Lower lobe of right lung (tissue), 2 donors: Measurements from ENCODE around the gene EGF. TPM values are rescaled to one million over a fixed set of nuclear protein-coding genes. Genes with fewer than 3 reads are reported as not detected.
A peak's percentile ranks its signal among the peaks of the same experiment; 100 is the strongest.

Experiments
- ATAC-seq, 2 donors: fragments of 200-7000 bp; cut with Tn5 transposase; one replicate each; pipeline ENCODE4 v1.9.1; 2020 to 2022; ENCODE audit warnings: mild to moderate bottlenecking in 2 of 2, moderate library complexity in 2 of 2
- DNase-seq: peaks from one replicate; pipeline ENCODE4 v3.0.0-alpha.2; 2020
- H3K27ac ChIP-seq: fragments of 200-600 bp; one replicate; pipeline ENCODE4 v1.8.0; 2022
- H3K27me3 ChIP-seq: fragments of 200-600 bp; one replicate; pipeline ENCODE4 v1.8.0; 2022; ENCODE audit warnings: low read depth
- H3K36me3 ChIP-seq: fragments of 200-600 bp; one replicate; pipeline ENCODE4 v1.8.0; 2022; ENCODE audit warnings: mild to moderate bottlenecking
- H3K4me1 ChIP-seq: fragments of 200-600 bp; one replicate; pipeline ENCODE4 v1.8.0; 2022
- H3K4me3 ChIP-seq: fragments of 200-600 bp; one replicate; pipeline ENCODE4 v1.8.0; 2022; ENCODE audit warnings: mild to moderate bottlenecking
- H3K9me3 ChIP-seq: fragments of 200-600 bp; one replicate; pipeline ENCODE4 v1.8.0; 2022
- CTCF ChIP-seq: fragments of 200-600 bp; IDR thresholded peaks from one replicate; pipeline ENCODE4 v1.8.0; 2022; ENCODE audit warnings: antibody characterized with exemption, mild to moderate bottlenecking
- intact Hi-C: fragments of 100-400 bp; cut with DNase I; formaldehyde crosslinking; loops from one replicate; pipeline ENCODE4 v1.11.0; 2022
- total RNA-seq: library from RNA; stranded (reverse); fragmentation: NEBNext Ultra II Directional; extraction: Animal tissue kit (Norgen Biotek cat#: 25700); gene quantifications from one replicate; pipeline ENCODE4 v1.2.1, GENCODE V29; 2021
- donor health status: DM: no; HTN: yes; CAD: no; lungs with severe emphysema.

The EGF gene
- total RNA-seq, 1 donor from 2014 or later = 3.5 TPM

- no peak for TF ChIP-seq CTCF
- Histone ChIP-seq H3K4me1 (no peaks in the 10 kb centered on the region), H3K36me3 (no peaks in the 10 kb centered on the region), H3K27ac (no peak overlapping the region), H3K9me3 (no peaks in the 10 kb centered on the region), H3K4me3 (no peak overlapping the region), H3K27me3 (no peaks in the 10 kb centered on the region)
- no peak for DNase-seq
- ATAC-seq = no peak
- intact Hi-C loops = no loop called here
These were observed 49.7 kb downstream of the EGF start for GRCh38 chr4:109962401-109962800.

DNA sequence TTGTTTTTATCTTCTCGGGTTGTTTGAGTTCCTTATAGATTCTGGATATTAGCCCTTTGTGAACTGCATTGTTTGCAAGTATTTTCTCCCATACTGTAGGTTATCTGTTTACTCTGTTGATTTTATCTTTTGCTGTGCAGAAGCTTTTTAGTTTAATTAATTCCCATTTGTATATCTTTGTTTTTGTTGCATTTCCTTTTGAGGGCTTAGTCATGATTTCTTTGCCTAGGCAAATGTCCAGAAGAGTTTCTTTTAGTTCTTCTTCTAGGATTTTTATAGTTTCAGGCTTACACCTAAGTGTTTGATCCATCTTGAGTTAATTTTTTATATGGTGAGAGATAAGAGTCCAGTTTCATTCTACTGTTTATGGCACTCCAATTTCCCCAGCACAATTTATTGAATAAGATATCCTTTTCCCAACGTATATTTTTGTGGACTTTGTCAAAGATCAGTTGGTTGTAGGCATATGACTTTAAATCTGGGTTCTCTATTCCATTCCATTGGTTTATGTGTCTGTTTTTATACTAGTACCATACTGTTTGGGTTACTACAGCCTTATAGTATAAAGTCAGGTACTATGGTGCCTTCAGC, 54.3 kb downstream of the EGF start:
- no peak for ATAC-seq
- Histone ChIP-seq H3K36me3 (no peaks in the 10 kb centered on the region), H3K4me1 (peaks cover 6% of the 10 kb centered on the region), H3K27me3 (no peaks in the 10 kb centered on the region), H3K9me3 (no peaks in the 10 kb centered on the region), H3K4me3 (no peak overlapping the region), H3K27ac (no peak overlapping the region)
- DNase-seq = no peak
- TF ChIP-seq CTCF = no peak
- intact Hi-C loops = no loop called here

GRCh38 chr4:109967798-109968520, 55.3 kb downstream of the EGF start:
- Histone ChIP-seq H3K27ac (no peak overlapping the region), H3K9me3 (no peaks in the 10 kb centered on the region), H3K4me1 (peaks cover 6% of the 10 kb centered on the region), H3K27me3 (no peaks in the 10 kb centered on the region), H3K36me3 (no peaks in the 10 kb centered on the region), H3K4me3 (no peak overlapping the region)
- no peak for DNase-seq
- intact Hi-C loops = no loop called here
- no peak for ATAC-seq
- TF ChIP-seq CTCF = no peak

DNA sequence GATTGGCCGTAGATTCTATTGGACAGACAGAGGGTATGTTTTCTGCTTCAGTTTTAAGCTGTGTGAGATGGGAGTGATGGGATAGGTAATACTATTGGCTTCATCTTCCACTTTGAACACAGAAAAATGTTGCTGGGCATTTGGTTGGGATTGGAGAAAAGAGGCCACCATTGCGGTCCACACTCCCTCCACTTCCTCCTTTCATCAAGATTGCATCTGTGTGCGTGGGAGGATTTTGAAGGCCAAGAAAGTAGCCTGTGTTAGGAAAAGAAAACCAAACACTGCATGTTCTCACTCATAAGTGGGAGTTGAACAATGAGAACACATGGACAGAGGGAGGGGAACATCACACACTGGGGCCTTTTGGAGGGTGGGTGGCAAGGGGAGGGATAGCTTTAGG, 56.4 kb downstream of the EGF start:
- intact Hi-C loops = no loop called here
- no peak for TF ChIP-seq CTCF
- no peaks in the 10 kb centered on the region for H3K36me3 ChIP-seq

DNA sequence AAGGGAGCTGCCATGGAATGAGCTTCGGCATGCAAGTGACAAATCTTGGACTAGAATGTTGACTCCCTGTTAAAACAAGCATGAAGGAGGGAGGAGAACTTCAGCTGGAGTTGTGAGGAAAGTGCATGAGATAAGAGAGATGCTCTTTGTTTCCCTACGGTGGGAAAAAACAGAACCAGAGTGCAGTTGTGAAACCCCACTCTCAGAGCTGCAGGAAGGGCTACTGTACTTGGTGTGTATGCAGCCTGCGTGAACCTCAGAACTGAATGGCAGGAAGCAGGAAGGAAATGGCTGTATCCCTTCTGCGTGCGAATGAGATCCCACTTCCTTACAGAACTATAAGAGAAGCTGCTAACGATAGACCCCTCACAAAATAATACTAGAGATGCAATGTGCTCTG, 57.2 kb downstream of the EGF start:
- TF ChIP-seq CTCF = no peak
- intact Hi-C loops = no loop called here
- peak in 1 of 2 donors; percentile 47 for ATAC-seq
- Histone ChIP-seq H3K9me3 (no peaks in the 10 kb centered on the region), H3K4me1 (peaks cover 6% of the 10 kb centered on the region), H3K27ac (no peak overlapping the region), H3K27me3 (no peaks in the 10 kb centered on the region), H3K36me3 (no peaks in the 10 kb centered on the region), H3K4me3 (no peak overlapping the region)
- DNase-seq = no peak

More for the DNA sequence above, 56.4 kb downstream of the EGF start:
- H3K9me3 ChIP-seq = no peaks in the 10 kb centered on the region
- H3K4me1 ChIP-seq = peaks cover 6% of the 10 kb centered on the region
- H3K27ac ChIP-seq = no peak overlapping the region
- ATAC-seq (no peak), DNase-seq (no peak)
- no peaks in the 10 kb centered on the region for H3K27me3 ChIP-seq
- H3K4me3 ChIP-seq = no peak overlapping the region
